Measurements from ENCODE around the gene ABLIM1. TPM values are rescaled to one million over a fixed set of nuclear protein-coding genes. Genes with fewer than 3 reads are reported as not detected.

ABLIM1 gene
- total and polyA plus RNA-seq, 2 experiments from 2014 or later, result 21.9 to 45.1 TPM

DNA sequence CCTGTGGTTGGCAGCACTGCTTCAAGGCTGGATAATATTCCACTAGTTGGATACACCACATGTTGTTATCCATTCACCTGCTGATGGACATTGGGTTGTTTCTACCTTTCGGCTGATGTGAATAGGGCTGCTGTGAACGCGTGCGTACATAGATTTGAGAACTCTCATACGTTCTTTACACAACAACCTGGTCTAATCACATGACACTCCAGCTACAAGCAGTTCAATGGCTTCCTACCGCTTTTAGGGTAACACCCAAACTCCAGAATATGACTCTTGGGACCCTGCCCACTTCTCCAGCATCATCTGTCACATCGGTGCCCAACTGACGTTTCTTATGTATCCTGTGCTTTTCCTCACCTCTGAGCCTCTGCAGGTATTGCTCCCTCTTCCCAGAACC, 114.6 kb downstream of the ABLIM1 start (continued):
- TF ChIP-seq CREB1 (CRISPR knock-in tag; IDR thresholded peaks at IDR 0.05; ENCODE audit: low read depth) (no peak), EZH2 (IDR thresholded peaks at IDR 0.05; ENCODE audit: low read depth, unreplicated experiment) (no peak), JUNB (IDR thresholded peaks at IDR 0.05; ENCODE audit: unreplicated experiment) (no peak)
- TF ChIP-seq, protein P1, sequence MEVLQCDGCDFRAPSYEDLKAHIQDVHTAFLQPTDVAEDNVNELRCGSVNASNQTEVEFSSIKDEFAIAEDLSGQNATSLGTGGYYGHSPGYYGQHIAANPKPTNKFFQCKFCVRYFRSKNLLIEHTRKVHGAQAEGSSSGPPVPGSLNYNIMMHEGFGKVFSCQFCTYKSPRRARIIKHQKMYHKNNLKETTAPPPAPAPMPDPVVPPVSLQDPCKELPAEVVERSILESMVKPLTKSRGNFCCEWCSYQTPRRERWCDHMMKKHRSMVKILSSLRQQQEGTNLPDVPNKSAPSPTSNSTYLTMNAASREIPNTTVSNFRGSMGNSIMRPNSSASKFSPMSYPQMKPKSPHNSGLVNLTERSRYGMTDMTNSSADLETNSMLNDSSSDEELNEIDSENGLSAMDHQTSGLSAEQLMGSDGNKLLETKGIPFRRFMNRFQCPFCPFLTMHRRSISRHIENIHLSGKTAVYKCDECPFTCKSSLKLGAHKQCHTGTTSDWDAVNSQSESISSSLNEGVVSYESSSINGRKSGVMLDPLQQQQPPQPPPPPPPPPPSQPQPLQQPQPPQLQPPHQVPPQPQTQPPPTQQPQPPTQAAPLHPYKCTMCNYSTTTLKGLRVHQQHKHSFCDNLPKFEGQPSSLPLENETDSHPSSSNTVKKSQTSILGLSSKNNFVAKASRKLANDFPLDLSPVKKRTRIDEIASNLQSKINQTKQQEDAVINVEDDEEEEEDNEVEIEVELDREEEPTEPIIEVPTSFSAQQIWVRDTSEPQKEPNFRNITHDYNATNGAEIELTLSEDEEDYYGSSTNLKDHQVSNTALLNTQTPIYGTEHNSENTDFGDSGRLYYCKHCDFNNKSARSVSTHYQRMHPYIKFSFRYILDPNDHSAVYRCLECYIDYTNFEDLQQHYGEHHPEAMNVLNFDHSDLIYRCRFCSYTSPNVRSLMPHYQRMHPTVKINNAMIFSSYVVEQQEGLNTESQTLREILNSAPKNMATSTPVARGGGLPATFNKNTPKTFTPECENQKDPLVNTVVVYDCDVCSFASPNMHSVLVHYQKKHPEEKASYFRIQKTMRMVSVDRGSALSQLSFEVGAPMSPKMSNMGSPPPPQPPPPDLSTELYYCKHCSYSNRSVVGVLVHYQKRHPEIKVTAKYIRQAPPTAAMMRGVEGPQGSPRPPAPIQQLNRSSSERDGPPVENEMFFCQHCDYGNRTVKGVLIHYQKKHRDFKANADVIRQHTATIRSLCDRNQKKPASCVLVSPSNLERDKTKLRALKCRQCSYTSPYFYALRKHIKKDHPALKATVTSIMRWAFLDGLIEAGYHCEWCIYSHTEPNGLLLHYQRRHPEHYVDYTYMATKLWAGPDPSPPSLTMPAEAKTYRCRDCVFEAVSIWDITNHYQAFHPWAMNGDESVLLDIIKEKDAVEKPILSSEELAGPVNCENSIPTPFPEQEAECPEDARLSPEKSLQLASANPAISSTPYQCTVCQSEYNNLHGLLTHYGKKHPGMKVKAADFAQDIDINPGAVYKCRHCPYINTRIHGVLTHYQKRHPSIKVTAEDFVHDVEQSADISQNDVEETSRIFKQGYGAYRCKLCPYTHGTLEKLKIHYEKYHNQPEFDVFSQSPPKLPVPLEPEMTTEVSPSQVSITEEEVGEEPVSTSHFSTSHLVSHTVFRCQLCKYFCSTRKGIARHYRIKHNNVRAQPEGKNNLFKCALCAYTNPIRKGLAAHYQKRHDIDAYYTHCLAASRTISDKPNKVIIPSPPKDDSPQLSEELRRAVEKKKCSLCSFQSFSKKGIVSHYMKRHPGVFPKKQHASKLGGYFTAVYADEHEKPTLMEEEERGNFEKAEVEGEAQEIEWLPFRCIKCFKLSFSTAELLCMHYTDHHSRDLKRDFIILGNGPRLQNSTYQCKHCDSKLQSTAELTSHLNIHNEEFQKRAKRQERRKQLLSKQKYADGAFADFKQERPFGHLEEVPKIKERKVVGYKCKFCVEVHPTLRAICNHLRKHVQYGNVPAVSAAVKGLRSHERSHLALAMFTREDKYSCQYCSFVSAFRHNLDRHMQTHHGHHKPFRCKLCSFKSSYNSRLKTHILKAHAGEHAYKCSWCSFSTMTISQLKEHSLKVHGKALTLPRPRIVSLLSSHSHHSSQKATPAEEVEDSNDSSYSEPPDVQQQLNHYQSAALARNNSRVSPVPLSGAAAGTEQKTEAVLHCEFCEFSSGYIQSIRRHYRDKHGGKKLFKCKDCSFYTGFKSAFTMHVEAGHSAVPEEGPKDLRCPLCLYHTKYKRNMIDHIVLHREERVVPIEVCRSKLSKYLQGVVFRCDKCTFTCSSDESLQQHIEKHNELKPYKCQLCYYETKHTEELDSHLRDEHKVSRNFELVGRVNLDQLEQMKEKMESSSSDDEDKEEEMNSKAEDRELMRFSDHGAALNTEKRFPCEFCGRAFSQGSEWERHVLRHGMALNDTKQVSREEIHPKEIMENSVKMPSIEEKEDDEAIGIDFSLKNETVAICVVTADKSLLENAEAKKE (CRISPR knock-in tag; IDR thresholded peaks at IDR 0.05), result no peak

DNA sequence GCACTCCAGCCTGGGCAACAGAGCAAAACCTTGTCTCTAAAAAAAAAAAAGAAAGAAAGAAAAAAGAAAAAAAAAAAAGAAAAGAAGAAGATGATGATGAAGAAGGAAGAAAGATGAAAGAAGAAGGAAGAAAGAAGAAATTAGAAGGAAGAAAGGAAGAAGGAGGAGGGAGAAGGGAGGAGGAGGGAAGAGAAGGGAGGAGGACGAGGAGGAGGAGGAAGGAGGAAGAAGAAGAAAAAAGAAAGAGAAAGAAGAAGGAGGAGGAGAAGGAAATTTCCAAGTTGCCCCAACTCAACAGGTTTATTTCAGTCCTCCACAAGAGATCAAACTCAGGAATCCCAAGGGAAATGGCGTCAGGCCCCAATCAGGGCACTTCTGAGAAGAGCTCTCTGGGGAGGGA, 115.7 kb downstream of the ABLIM1 start:
- peaks cover 17% of the 10 kb centered on the region for H3K27me3 ChIP-seq (ENCODE audit: insufficient read depth)
- H3K4me2 ChIP-seq, result no peak overlapping the region
- H3K4me1 Mint-ChIP-seq, result peaks cover 25% of the 10 kb centered on the region
- no peaks in the 10 kb centered on the region for H3F3A ChIP-seq (replicated peaks; ENCODE audit: low read depth)
- H2AFZ ChIP-seq, result no peak overlapping the region
- H3K36me3 Mint-ChIP-seq (ENCODE audit: low read depth), result no peaks in the 10 kb centered on the region; the same call in 2 of the 3 replicates
- H3K4me3 Mint-ChIP-seq, result no peak overlapping the region
- no peak overlapping the region for H3K4me3 ChIP-seq
- no peaks in the 10 kb centered on the region for H3K36me3 ChIP-seq (ENCODE audit: insufficient read depth)
- no peak overlapping the region for H3K27ac Mint-ChIP-seq
- peaks cover 23% of the 10 kb centered on the region for H3K27me3 Mint-ChIP-seq (ENCODE audit: insufficient read depth, low read depth, poor library complexity)
- no peaks in the 10 kb centered on the region; the same call in 1 of the 2 replicates for H3K9me2 ChIP-seq (ENCODE audit: insufficient read depth)
- no peak overlapping the region for H3K27ac ChIP-seq (ENCODE audit: low read depth)
- H3K9me3 Mint-ChIP-seq, result no peaks in the 10 kb centered on the region; the same call in 2 of the 3 replicates
- ATAC-seq (no peak), DNase-seq (ENCODE audit: low spot score) (no peak)
- H3K4me1 ChIP-seq (ENCODE audit: insufficient read depth), result peaks cover 28% of the 10 kb centered on the region
- no peaks in the 10 kb centered on the region for H3K79me2 ChIP-seq (replicated peaks; ENCODE audit: insufficient read depth)
- no peaks in the 10 kb centered on the region; the same call in 1 of the 2 replicates for H4K20me1 ChIP-seq (replicated peaks; ENCODE audit: insufficient read depth)
- TF ChIP-seq JUNB (IDR thresholded peaks at IDR 0.05; ENCODE audit: unreplicated experiment) (no peak), STAT1 (IDR thresholded peaks at IDR 0.05; ENCODE audit: unreplicated experiment) (no peak), EZH2phosphoT487 (IDR thresholded peaks at IDR 0.05; ENCODE audit: unreplicated experiment) (no peak), POLR2AphosphoS5 (IDR thresholded peaks at IDR 0.05; ENCODE audit: low read depth) (no peak), ZNF114 (CRISPR knock-in tag; IDR thresholded peaks at IDR 0.05) (no peak), EZH2 (IDR thresholded peaks at IDR 0.05; ENCODE audit: low read depth, unreplicated experiment) (no peak), ZNF331 (CRISPR knock-in tag; IDR thresholded peaks at IDR 0.05; ENCODE audit: low read depth) (no peak), NANOG (IDR thresholded peaks at IDR 0.05; ENCODE audit: borderline replicate concordance) (no peak)
- TF ChIP-seq, protein P2, sequence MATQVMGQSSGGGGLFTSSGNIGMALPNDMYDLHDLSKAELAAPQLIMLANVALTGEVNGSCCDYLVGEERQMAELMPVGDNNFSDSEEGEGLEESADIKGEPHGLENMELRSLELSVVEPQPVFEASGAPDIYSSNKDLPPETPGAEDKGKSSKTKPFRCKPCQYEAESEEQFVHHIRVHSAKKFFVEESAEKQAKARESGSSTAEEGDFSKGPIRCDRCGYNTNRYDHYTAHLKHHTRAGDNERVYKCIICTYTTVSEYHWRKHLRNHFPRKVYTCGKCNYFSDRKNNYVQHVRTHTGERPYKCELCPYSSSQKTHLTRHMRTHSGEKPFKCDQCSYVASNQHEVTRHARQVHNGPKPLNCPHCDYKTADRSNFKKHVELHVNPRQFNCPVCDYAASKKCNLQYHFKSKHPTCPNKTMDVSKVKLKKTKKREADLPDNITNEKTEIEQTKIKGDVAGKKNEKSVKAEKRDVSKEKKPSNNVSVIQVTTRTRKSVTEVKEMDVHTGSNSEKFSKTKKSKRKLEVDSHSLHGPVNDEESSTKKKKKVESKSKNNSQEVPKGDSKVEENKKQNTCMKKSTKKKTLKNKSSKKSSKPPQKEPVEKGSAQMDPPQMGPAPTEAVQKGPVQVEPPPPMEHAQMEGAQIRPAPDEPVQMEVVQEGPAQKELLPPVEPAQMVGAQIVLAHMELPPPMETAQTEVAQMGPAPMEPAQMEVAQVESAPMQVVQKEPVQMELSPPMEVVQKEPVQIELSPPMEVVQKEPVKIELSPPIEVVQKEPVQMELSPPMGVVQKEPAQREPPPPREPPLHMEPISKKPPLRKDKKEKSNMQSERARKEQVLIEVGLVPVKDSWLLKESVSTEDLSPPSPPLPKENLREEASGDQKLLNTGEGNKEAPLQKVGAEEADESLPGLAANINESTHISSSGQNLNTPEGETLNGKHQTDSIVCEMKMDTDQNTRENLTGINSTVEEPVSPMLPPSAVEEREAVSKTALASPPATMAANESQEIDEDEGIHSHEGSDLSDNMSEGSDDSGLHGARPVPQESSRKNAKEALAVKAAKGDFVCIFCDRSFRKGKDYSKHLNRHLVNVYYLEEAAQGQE (IDR thresholded peaks at IDR 0.05; ENCODE audit: unreplicated experiment), result no peak
